ENCODE results near the gene POMC. TPM values are rescaled to one million over a fixed set of nuclear protein-coding genes. Genes with fewer than 3 reads are reported as not detected.

The POMC gene
- total RNA-seq, 1 experiment from 2014 or later: not detected

DNA sequence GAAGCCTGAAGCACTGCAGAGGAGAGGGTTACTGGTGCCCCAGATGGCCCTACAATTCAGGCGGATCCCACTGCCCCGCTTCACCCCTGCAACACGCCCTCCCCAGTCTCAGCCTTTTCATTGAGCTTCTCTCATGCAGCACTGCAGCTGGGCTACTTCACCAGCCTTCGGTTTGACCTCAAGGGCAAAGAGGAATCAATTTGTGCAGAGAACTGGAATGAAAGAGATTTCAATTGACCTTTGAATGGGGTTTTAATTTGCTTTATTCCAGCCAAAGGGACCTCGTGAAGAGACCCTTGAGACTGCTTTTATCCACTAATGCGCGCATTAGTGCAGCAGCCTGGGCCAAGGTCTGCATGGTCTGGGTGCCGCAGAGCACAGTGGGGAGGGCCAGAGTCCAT lies 8.8 kb upstream of the POMC start:
- DNase-seq (ENCODE audit: unreplicated experiment): no peak
- H3K4me1 Mint-ChIP-seq (ENCODE audit: insufficient read depth, unreplicated experiment): no peaks in the 10 kb centered on the region
- no peaks in the 10 kb centered on the region for H3K9me3 Mint-ChIP-seq (ENCODE audit: unreplicated experiment)
- TF ChIP-seq, protein P1, sequence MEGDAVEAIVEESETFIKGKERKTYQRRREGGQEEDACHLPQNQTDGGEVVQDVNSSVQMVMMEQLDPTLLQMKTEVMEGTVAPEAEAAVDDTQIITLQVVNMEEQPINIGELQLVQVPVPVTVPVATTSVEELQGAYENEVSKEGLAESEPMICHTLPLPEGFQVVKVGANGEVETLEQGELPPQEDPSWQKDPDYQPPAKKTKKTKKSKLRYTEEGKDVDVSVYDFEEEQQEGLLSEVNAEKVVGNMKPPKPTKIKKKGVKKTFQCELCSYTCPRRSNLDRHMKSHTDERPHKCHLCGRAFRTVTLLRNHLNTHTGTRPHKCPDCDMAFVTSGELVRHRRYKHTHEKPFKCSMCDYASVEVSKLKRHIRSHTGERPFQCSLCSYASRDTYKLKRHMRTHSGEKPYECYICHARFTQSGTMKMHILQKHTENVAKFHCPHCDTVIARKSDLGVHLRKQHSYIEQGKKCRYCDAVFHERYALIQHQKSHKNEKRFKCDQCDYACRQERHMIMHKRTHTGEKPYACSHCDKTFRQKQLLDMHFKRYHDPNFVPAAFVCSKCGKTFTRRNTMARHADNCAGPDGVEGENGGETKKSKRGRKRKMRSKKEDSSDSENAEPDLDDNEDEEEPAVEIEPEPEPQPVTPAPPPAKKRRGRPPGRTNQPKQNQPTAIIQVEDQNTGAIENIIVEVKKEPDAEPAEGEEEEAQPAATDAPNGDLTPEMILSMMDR (IDR thresholded peaks at IDR 0.05; ENCODE audit: unreplicated experiment): no peak
- BruUV-seq (replicated peaks): no TSS peak
- no peaks in the 10 kb centered on the region for H3K36me3 Mint-ChIP-seq (ENCODE audit: insufficient read depth, unreplicated experiment)
- ChIA-PET POLR2A (no interaction called here), CTCF (interaction anchor here (0.5 to 2.2 kb wide), 2 partner anchors 18 to 384 kb away, joined by 4 to 9 read pairs; partner anchors contain the start of genes CENPO and PTRHD1)
- intact Hi-C loops (cut with micrococcal nuclease): no loop called here
- H3K27me3 Mint-ChIP-seq (ENCODE audit: insufficient read depth, unreplicated experiment): peaks cover 51% of the 10 kb centered on the region
- H3K4me3 Mint-ChIP-seq (ENCODE audit: unreplicated experiment): no peak overlapping the region
- no peak overlapping the region for H3K27ac Mint-ChIP-seq (ENCODE audit: low read depth, unreplicated experiment)

DNA sequence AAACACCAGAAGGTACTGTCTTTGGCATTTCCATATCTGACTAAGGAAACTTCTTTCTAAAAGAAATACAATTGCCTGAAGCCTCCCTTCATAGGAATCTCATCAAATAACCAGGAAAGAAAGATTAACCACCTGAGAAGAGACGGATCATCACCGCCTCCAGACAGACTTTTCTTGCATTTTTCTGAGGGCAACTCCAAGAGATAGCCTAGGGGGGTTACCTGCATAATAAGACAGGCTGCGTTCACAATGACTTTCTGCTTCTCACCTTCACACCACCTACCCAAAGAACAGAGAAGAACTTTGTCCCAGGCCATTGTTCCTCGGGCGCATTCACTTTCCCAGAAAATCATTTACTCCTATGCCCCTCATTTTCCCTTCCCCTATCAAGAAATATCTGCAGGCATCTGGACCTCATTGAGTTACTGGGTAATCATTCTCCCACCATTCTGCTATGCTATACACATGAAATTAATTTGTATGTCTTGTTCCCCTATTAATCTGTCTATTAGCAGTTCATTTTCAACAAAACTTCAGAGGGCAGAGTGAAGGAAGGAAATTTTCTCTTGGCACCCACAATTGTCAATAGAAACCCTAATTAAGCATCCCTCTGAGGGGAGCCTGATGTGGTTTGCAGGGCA lies 8.3 kb upstream of the POMC start:
- peaks cover 55% of the 10 kb centered on the region for H3K27me3 Mint-ChIP-seq (ENCODE audit: insufficient read depth, unreplicated experiment)
- TF ChIP-seq, protein P1 (IDR thresholded peaks at IDR 0.05; ENCODE audit: unreplicated experiment): no peak
- H3K36me3 Mint-ChIP-seq (ENCODE audit: insufficient read depth, unreplicated experiment): no peaks in the 10 kb centered on the region
- no peak for DNase-seq (ENCODE audit: unreplicated experiment)
- intact Hi-C loops (cut with micrococcal nuclease): no loop called here
- POLR2A ChIA-PET: no interaction called here
- BruUV-seq (replicated peaks): no TSS peak
- CTCF ChIA-PET: interaction anchor here (0.5 to 2.2 kb wide), 2 partner anchors 19 to 384 kb away, joined by 4 to 9 read pairs; partner anchors contain the start of genes CENPO and PTRHD1
- no peak overlapping the region for H3K4me3 Mint-ChIP-seq (ENCODE audit: unreplicated experiment)
- H3K27ac Mint-ChIP-seq (ENCODE audit: low read depth, unreplicated experiment): no peak overlapping the region
- no peaks in the 10 kb centered on the region for H3K4me1 Mint-ChIP-seq (ENCODE audit: insufficient read depth, unreplicated experiment)
- H3K9me3 Mint-ChIP-seq (ENCODE audit: unreplicated experiment): no peaks in the 10 kb centered on the region

- H3K4me1 Mint-ChIP-seq (ENCODE audit: insufficient read depth, unreplicated experiment): no peaks in the 10 kb centered on the region
- no TSS peak for BruUV-seq (replicated peaks)
- H3K9me3 Mint-ChIP-seq (ENCODE audit: unreplicated experiment): no peaks in the 10 kb centered on the region
- DNase-seq (ENCODE audit: unreplicated experiment): no peak
- no peak overlapping the region for H3K27ac Mint-ChIP-seq (ENCODE audit: low read depth, unreplicated experiment)
- no peaks in the 10 kb centered on the region for H3K36me3 Mint-ChIP-seq (ENCODE audit: insufficient read depth, unreplicated experiment)
- ChIA-PET POLR2A (no interaction called here), CTCF (no interaction called here)
- peaks cover 55% of the 10 kb centered on the region for H3K27me3 Mint-ChIP-seq (ENCODE audit: insufficient read depth, unreplicated experiment)
- TF ChIP-seq, protein P1 (IDR thresholded peaks at IDR 0.05; ENCODE audit: unreplicated experiment): no peak
- intact Hi-C loops (cut with micrococcal nuclease): no loop called here
- H3K4me3 Mint-ChIP-seq (ENCODE audit: unreplicated experiment): no peak overlapping the region
These were observed 7.8 kb upstream of the POMC start for GRCh38 chr2:25176138-25176537.

- POLR2A ChIA-PET: no interaction called here
- Mint-ChIP-seq H3K4me3 (ENCODE audit: unreplicated experiment) (no peak overlapping the region), H3K9me3 (ENCODE audit: unreplicated experiment) (no peaks in the 10 kb centered on the region), H3K27me3 (ENCODE audit: insufficient read depth, unreplicated experiment) (peaks cover 69% of the 10 kb centered on the region), H3K36me3 (ENCODE audit: insufficient read depth, unreplicated experiment) (peaks cover 7% of the 10 kb centered on the region), H3K27ac (ENCODE audit: low read depth, unreplicated experiment) (no peak overlapping the region), H3K4me1 (ENCODE audit: insufficient read depth, unreplicated experiment) (no peaks in the 10 kb centered on the region)
- TF ChIP-seq, protein P1 (IDR thresholded peaks at IDR 0.05; ENCODE audit: unreplicated experiment): no peak
- CTCF ChIA-PET: no interaction called here
- no peak for DNase-seq (ENCODE audit: unreplicated experiment)
- BruUV-seq (replicated peaks): no TSS peak
- intact Hi-C loops (cut with micrococcal nuclease): no loop called here
These were observed 5.9 kb upstream of the POMC start for GRCh38 chr2:25174192-25174861.

All from MCF 10A (cell line).